ENCODE measurements around the gene N4BP3.
A peak's percentile ranks its signal among the peaks of the same experiment; 100 is the strongest.

N4BP3 gene

DNA sequence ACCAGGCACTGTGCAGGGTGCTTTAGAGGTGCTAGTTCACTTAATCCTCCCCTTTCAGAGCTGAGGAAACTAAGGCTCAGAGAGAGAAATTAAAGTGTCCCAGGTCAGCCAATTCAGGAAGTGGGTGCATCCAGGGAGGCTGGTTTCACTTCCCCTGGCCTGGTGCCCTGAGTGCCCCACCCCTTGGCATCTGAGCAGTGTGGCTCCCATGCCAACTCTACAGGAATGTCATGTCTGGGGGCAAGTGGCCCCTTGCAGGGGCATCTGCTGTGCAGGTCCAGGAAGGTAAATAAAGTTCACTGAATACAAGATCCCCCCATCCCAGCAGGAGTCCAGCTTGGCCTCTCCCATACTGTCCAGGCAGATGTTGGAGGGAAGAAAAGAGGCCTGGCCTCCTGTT lies 4.4 kb upstream of the N4BP3 start:
- TF ChIP-seq SPI1 (IDR thresholded peaks at IDR 0.05; ENCODE audit: borderline replicate concordance, low read depth) (peak; percentile 50; the same call in 1 of the 2 replicates), POLR2AphosphoS5 (IDR thresholded peaks at IDR 0.05; ENCODE audit: low read depth) (no peak)
- peaks cover 18% of the 10 kb centered on the region for H3K27me3 ChIP-seq (ENCODE audit: insufficient read depth, poor library complexity, severe bottlenecking)
- no peak overlapping the region for H3K27ac ChIP-seq (replicated peaks)
- no peak overlapping the region for H3K4me3 ChIP-seq (replicated peaks; ENCODE audit: insufficient read depth, low read length)
- no peak for DNase-seq (ENCODE audit: low read depth in 1 of 2, low spot score in 1 of 2)

DNA sequence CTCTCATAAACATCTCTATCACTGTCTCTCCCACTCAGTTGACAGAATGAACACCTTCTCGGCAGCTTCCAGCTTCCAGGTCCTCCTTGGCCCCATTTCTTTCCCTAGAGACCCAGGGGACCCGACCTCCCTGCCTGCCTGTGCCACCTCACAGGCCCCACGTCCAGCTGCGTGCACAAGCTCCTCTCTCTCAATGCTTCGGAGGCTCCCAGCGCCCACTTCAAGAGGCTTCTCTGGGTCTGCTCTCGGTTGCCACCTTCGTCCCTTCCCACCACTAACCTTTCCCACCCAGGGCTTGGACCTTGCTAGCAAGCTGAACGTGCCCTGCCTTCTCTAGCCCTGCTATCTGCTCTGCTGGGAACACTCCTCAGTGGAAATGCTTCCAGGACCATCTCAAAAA lies 2.8 kb upstream of the N4BP3 start:
- Histone ChIP-seq H3K27ac (replicated peaks) (no peak overlapping the region), H3K27me3 (ENCODE audit: insufficient read depth, poor library complexity, severe bottlenecking) (peaks cover 32% of the 10 kb centered on the region), H3K4me3 (replicated peaks; ENCODE audit: insufficient read depth, low read length) (no peak overlapping the region)
- DNase-seq (ENCODE audit: low read depth in 1 of 2, low spot score in 1 of 2) = no peak
- TF ChIP-seq, protein P1, sequence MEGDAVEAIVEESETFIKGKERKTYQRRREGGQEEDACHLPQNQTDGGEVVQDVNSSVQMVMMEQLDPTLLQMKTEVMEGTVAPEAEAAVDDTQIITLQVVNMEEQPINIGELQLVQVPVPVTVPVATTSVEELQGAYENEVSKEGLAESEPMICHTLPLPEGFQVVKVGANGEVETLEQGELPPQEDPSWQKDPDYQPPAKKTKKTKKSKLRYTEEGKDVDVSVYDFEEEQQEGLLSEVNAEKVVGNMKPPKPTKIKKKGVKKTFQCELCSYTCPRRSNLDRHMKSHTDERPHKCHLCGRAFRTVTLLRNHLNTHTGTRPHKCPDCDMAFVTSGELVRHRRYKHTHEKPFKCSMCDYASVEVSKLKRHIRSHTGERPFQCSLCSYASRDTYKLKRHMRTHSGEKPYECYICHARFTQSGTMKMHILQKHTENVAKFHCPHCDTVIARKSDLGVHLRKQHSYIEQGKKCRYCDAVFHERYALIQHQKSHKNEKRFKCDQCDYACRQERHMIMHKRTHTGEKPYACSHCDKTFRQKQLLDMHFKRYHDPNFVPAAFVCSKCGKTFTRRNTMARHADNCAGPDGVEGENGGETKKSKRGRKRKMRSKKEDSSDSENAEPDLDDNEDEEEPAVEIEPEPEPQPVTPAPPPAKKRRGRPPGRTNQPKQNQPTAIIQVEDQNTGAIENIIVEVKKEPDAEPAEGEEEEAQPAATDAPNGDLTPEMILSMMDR (IDR thresholded peaks at IDR 0.05; ENCODE audit: insufficient read depth, low read length) = no peak
- TF ChIP-seq REST (IDR thresholded peaks at IDR 0.05; ENCODE audit: insufficient replicate concordance, low read depth) (no peak), GABPA (IDR thresholded peaks at IDR 0.05; ENCODE audit: low read depth) (no peak), SPI1 (IDR thresholded peaks at IDR 0.05; ENCODE audit: borderline replicate concordance, low read depth) (no peak), POLR2AphosphoS5 (IDR thresholded peaks at IDR 0.05; ENCODE audit: low read depth) (no peak)

DNA sequence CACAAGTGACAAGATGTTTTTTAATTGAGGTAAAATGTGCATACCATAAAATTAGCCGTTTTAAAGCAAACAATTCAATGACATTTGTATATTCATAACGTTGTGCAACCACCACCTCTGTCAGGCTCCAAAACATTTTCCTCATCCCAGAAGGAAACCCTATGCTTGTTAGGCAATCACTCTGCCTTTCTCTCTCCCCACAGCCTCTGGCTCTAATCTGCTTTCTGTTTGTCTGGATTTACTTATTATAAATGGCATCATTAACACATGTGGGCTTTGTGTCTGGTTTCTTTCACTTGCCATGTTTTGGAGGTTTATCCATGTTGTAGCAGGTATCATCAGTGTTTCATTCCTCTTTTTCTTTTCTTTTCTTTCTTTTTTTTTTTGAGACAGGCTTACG lies 1.4 kb upstream of the N4BP3 start:
- Histone ChIP-seq H3K27me3 (ENCODE audit: insufficient read depth, poor library complexity, severe bottlenecking) (peaks cover 46% of the 10 kb centered on the region), H3K27ac (replicated peaks) (no peak overlapping the region), H3K4me3 (replicated peaks; ENCODE audit: insufficient read depth, low read length) (no peak overlapping the region)
- TF ChIP-seq POLR2AphosphoS5 (IDR thresholded peaks at IDR 0.05; ENCODE audit: low read depth) (no peak), GABPA (IDR thresholded peaks at IDR 0.05; ENCODE audit: low read depth) (no peak), SPI1 (IDR thresholded peaks at IDR 0.05; ENCODE audit: borderline replicate concordance, low read depth) (no peak), REST (IDR thresholded peaks at IDR 0.05; ENCODE audit: insufficient replicate concordance, low read depth) (no peak)
- TF ChIP-seq, protein P1 (IDR thresholded peaks at IDR 0.05; ENCODE audit: insufficient read depth, low read length) = no peak
- DNase-seq (ENCODE audit: low read depth in 1 of 2, low spot score in 1 of 2) = no peak

DNA sequence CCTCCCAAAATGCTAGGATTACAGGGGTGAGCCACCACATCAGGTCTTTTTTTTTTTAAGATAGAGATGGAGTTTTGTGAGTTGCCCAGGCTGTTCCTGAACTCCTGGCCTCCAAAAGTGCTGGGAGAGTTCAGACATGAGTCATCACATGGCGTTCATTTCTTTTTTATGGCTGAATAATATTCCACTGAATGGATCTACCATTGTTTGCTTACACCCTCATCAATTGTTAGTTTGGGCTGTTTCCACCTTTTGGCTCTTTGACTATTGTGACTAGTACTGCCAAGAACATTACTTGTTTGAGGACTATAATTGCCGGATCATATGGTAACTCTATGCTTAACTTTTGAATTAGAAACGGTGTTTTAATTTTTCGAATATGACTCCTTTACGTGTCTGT lies 787 bp upstream of the N4BP3 start:
- H3K27me3 ChIP-seq (ENCODE audit: insufficient read depth, poor library complexity, severe bottlenecking) = peaks cover 50% of the 10 kb centered on the region
- no peak overlapping the region for H3K27ac ChIP-seq (replicated peaks)
- no peak overlapping the region for H3K4me3 ChIP-seq (replicated peaks; ENCODE audit: insufficient read depth, low read length)
- TF ChIP-seq REST (IDR thresholded peaks at IDR 0.05; ENCODE audit: insufficient replicate concordance, low read depth) (no peak), GABPA (IDR thresholded peaks at IDR 0.05; ENCODE audit: low read depth) (no peak), POLR2AphosphoS5 (IDR thresholded peaks at IDR 0.05; ENCODE audit: low read depth) (no peak), SPI1 (IDR thresholded peaks at IDR 0.05; ENCODE audit: borderline replicate concordance, low read depth) (no peak)
- TF ChIP-seq, protein P1 (IDR thresholded peaks at IDR 0.05; ENCODE audit: insufficient read depth, low read length) = no peak
- no peak for DNase-seq (ENCODE audit: low read depth in 1 of 2, low spot score in 1 of 2)

Measured in HL-60 (cell line).